Esophagus muscularis mucosa (tissue), 3 donors: Measurements from ENCODE around the gene RAB34.

Source experiments
- POLR2A ChIP-seq: fragments of 450-650 bp; IDR thresholded peaks from one replicate; pipeline ENCODE4 v1.6.1; 2017; ENCODE audit warnings: antibody characterized with exemption, moderate library complexity, mild to moderate bottlenecking, low read depth
- TF ChIP-seq, protein P1 (sequence below), 3 experiments: fragments of 200-600 bp in 2 of 3; fragments of 450-650 bp in 1 of 3; sonication (generic) in 2 of 3; IDR thresholded peaks; one replicate each; pipeline ENCODE4 v1.5.1; 2017 to 2019; ENCODE audit warnings: antibody characterized with exemption in 3 of 3, mild to moderate bottlenecking in 2 of 3, moderate library complexity in 1 of 3

DNA sequence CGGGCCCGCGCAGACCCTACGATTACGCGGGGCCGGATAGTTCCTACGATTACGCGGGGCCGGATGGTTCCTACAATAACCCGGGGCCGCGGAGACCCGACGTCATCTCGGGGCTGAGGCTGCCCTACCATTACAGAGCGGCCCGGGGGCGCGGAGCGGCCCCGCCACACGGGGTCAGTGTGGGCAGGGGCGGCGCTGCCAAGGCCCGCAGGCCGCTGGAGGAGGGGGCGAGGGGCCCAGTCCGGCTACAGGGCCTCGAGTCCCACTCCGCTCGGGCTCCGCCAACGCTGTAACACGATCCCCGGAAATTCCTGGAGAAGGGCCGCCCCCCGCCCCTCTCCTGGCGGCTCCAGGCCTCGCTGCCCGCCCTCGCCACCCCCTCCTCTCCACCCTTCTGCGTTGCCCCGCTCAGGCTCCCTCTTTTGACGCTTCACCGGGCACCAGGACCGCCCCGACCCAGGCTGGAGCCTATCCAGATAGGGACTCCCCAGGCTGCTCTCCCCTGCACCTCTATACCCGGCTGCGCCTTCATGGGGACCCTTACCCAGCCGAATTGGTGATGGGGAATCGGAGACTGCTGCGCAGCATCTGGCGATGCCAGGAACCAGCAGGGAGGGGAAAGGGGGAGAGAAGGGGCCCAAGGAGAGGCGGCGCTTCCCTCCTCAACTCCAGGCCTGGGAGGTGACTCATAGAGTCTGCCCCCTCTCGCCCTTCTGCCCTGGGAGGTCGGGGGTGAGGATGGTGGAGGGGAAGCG lies at the start of gene RAB34:
- peak; percentile 5 for TF ChIP-seq POLR2A
- TF ChIP-seq, protein P1, sequence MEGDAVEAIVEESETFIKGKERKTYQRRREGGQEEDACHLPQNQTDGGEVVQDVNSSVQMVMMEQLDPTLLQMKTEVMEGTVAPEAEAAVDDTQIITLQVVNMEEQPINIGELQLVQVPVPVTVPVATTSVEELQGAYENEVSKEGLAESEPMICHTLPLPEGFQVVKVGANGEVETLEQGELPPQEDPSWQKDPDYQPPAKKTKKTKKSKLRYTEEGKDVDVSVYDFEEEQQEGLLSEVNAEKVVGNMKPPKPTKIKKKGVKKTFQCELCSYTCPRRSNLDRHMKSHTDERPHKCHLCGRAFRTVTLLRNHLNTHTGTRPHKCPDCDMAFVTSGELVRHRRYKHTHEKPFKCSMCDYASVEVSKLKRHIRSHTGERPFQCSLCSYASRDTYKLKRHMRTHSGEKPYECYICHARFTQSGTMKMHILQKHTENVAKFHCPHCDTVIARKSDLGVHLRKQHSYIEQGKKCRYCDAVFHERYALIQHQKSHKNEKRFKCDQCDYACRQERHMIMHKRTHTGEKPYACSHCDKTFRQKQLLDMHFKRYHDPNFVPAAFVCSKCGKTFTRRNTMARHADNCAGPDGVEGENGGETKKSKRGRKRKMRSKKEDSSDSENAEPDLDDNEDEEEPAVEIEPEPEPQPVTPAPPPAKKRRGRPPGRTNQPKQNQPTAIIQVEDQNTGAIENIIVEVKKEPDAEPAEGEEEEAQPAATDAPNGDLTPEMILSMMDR (IDR thresholded peaks at IDR 0.05): peak; percentile 32 to 34 (median 33)
